Measurements from ENCODE around the gene UBALD1. TPM values are rescaled to one million over a fixed set of nuclear protein-coding genes. Genes with fewer than 3 reads are reported as not detected.

The UBALD1 gene
- total RNA-seq, 1 experiment from 2014 or later: 45.9 TPM

GRCh38 chr16:4612977-4613635, 1.6 kb downstream of the UBALD1 start:
- ChIA-PET CTCF (no interaction called here), RAD21 (ENCODE audit: low non-redundant PET in 1 of 2, low total read pairs in 2 of 2, uncharacterized antibody in 2 of 2, unreplicated experiment in 2 of 2) (no interaction called here), POLR2A (interaction anchor here (0.5 kb wide), 1 partner anchor 397 kb away, joined by 5 read pairs; no protein-coding TSS in a partner anchor)
- Histone ChIP-seq H3K4me3 (replicated peaks in 1 of 2; ENCODE audit: low read depth in 1 of 2, low read length in 2 of 2) (peak overlapping the region; percentile 79 to 80), H3K4me2 (ENCODE audit: low read length) (peak overlapping the region; percentile 96), H3K9me3 (ENCODE audit: control insufficient read depth in 1 of 2, insufficient read depth in 1 of 2, low read depth in 1 of 2, low read length in 2 of 2) (no peaks in the 10 kb centered on the region), H4K20me1 (ENCODE audit: insufficient read depth) (no peaks in the 10 kb centered on the region), H3K9me2 (ENCODE audit: insufficient read depth) (no peaks in the 10 kb centered on the region), H3K36me3 (ENCODE audit: control insufficient read depth in 1 of 2, insufficient read depth in 2 of 2, low read length in 2 of 2) (peaks cover 0 to 12% of the 10 kb centered on the region in 2 experiments; a peak in 3 of 4 replicates), H3K27ac (ENCODE audit: low read depth, low read length) (peak overlapping the region; percentile 83), H3K27me3 (ENCODE audit: insufficient read depth, low read length) (no peaks in the 10 kb centered on the region), H2AFZ (ENCODE audit: low read depth, low read length, poor library complexity, severe bottlenecking) (no peak overlapping the region), H3K9ac (ENCODE audit: low read length) (peak overlapping the region; percentile 89), H3K79me2 (ENCODE audit: insufficient read depth, low read length) (peaks cover 39% of the 10 kb centered on the region), H3K4me1 (ENCODE audit: control insufficient read depth in 1 of 2, insufficient read depth in 2 of 2, low read length in 2 of 2) (peaks cover 25 to 36% of the 10 kb centered on the region in 2 experiments)
- ATAC-seq: no peak
- intact Hi-C loops (cut with micrococcal nuclease): loop anchor here (10.0 kb wide), 1 partner anchor 188 kb away; the partner anchor contains the start of gene DNAJA3
- TF ChIP-seq EZH2phosphoT487 (IDR thresholded peaks at IDR 0.05; ENCODE audit: borderline replicate concordance) (no peak), ZNF274 (IDR thresholded peaks at IDR 0.05; ENCODE audit: low read depth, low read length) (no peak), EZH2 (IDR thresholded peaks at IDR 0.05) (no peak), SIN3A (IDR thresholded peaks at IDR 0.05; ENCODE audit: low read depth) (no peak), RAD21 (IDR thresholded peaks at IDR 0.05; ENCODE audit: low read depth) (no peak), FOSL1 (IDR thresholded peaks at IDR 0.05; ENCODE audit: low read depth) (no peak), CTCF (IDR thresholded peaks at IDR 0.05 in 2 of 3, conservative IDR thresholded peaks at IDR 0.05 in 1 of 3; ENCODE audit: borderline replicate concordance in 1 of 3, insufficient read depth in 1 of 3, low read depth in 2 of 3, low read length in 2 of 3) (no peak), JUND (IDR thresholded peaks at IDR 0.05) (no peak), ZBTB33 (IDR thresholded peaks at IDR 0.05; ENCODE audit: extremely low read depth, insufficient replicate concordance, low read length) (no peak), CEBPB (IDR thresholded peaks at IDR 0.05; ENCODE audit: low read depth) (no peak), POLR2AphosphoS5 (IDR thresholded peaks at IDR 0.05; ENCODE audit: low read depth, low read length) (no peak), TCF7L2 (IDR thresholded peaks at IDR 0.05; ENCODE audit: borderline replicate concordance, extremely low read depth, insufficient read depth, insufficient read length) (no peak), ELF1 (IDR thresholded peaks at IDR 0.05; ENCODE audit: borderline replicate concordance, low read depth) (no peak), EGR1 (IDR thresholded peaks at IDR 0.05; ENCODE audit: low read depth) (no peak)
- TF ChIP-seq, protein P1, sequence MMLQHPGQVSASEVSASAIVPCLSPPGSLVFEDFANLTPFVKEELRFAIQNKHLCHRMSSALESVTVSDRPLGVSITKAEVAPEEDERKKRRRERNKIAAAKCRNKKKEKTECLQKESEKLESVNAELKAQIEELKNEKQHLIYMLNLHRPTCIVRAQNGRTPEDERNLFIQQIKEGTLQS (IDR thresholded peaks at IDR 0.05): no peak
- no peak for DNase-seq (ENCODE audit: low read depth, low spot score)
- TSS peak; percentile 27 for BruUV-seq (replicated peaks)

Data from HCT116 (cell line).